Uterus (tissue), 2 donors: Measurements from ENCODE around the gene AGXT.

Experiments
- CTCF ChIP-seq, 4 experiments: fragments of 200-600 bp in 2 of 4; fragments of 450-650 bp in 2 of 4; sonication (generic) in 2 of 4; IDR thresholded peaks; one replicate each; pipeline ENCODE4 v1.5.1; 2016 to 2019; ENCODE audit warnings: antibody characterized with exemption in 4 of 4, mild to moderate bottlenecking in 2 of 4, moderate library complexity in 1 of 4
- POLR2A ChIP-seq, 2 donors: fragments of 450-650 bp; IDR thresholded peaks; one replicate each; pipeline ENCODE4 v1.6.1; 2016; ENCODE audit warnings: antibody characterized with exemption in 2 of 2, mild to moderate bottlenecking in 1 of 2, moderate library complexity in 1 of 2

GRCh38 chr2:240891492-240892340 is 23.1 kb downstream of the AGXT start:
- TF ChIP-seq POLR2A (IDR thresholded peaks at IDR 0.05) (no peak), CTCF (IDR thresholded peaks at IDR 0.05) (no peak)
